CD4-positive, CD25-positive, alpha-beta regulatory T cell (primary cell): ENCODE data around the gene ATG4B. TPM values are rescaled to one million over a fixed set of nuclear protein-coding genes. Genes with fewer than 3 reads are reported as not detected.
"Not testable (repeated sequence)": the region's sequence is repeated elsewhere in the genome, so short reads cannot be mapped to it uniquely, and the experiment has no call there.

Experiments
- ATAC-seq, 2 donors: fragments of 150-1000 bp; cut with Tn5 transposase; one replicate each; pipeline ENCODE4 v1.10.0; 2021; ENCODE audit warnings: low read depth in 2 of 2, moderate number of reproducible peaks in 2 of 2, moderate library complexity in 1 of 2
- DNase-seq, 3 donors: peaks; one replicate each; pipeline versions ENCODE4 v3.0.0 to v3.0.0-alpha.2; 2012 to 2022; ENCODE audit warnings: mixed read lengths in 1 of 3
- H3K27ac ChIP-seq: one replicate; pipeline ENCODE4 v1.7.0; 2013; ENCODE audit warnings: mild to moderate bottlenecking, low read length; ENCODE audit not compliant: insufficient read depth, poor library complexity, severe bottlenecking
- H3K27me3 ChIP-seq: one replicate; pipeline ENCODE4 v1.7.0; 2013; ENCODE audit warnings: low read length; ENCODE audit not compliant: control insufficient read depth, insufficient read depth
- H3K36me3 ChIP-seq: one replicate; pipeline ENCODE4 v1.7.0; 2013; ENCODE audit warnings: mild to moderate bottlenecking, low read length, moderate library complexity; ENCODE audit not compliant: control insufficient read depth, insufficient read depth
- H3K4me1 ChIP-seq: 2 replicates; pipeline ENCODE4 v1.7.0; 2013; ENCODE audit warnings: mild to moderate bottlenecking, low read length; ENCODE audit not compliant: insufficient read depth, control insufficient read depth, poor library complexity, severe bottlenecking
- H3K4me3 ChIP-seq: one replicate; pipeline ENCODE4 v1.7.0; 2013; ENCODE audit warnings: low read depth, mild to moderate bottlenecking, low read length, moderate library complexity
- H3K9me3 ChIP-seq, 2 experiments: 1 replicate in 1 of 2; 2 replicates in 1 of 2; pipeline ENCODE4 v1.7.0; 2013; ENCODE audit warnings: low read length in 2 of 2, mild to moderate bottlenecking in 1 of 2, moderate library complexity in 1 of 2; ENCODE audit not compliant: control insufficient read depth in 2 of 2
- H3K27ac Mint-ChIP-seq, 3 donors: one replicate each; pipeline ENCODE4 v1.8.0; 2020 to 2022; ENCODE audit warnings: mild to moderate bottlenecking in 3 of 3, mixed read lengths in 3 of 3, moderate library complexity in 2 of 3
- H3K27me3 Mint-ChIP-seq: one replicate; pipeline ENCODE4 v1.8.0; 2022; ENCODE audit warnings: mild to moderate bottlenecking, mixed read lengths
- H3K36me3 Mint-ChIP-seq: one replicate; pipeline ENCODE4 v1.8.0; 2020; ENCODE audit warnings: mixed read lengths
- H3K4me1 Mint-ChIP-seq, 4 donors: one replicate each; pipeline ENCODE4 v1.8.0; 2020 to 2022; ENCODE audit warnings: mixed read lengths in 4 of 4, mild to moderate bottlenecking in 1 of 4
- H3K4me3 Mint-ChIP-seq, 4 donors: one replicate each; pipeline ENCODE4 v1.8.0; 2020 to 2022; ENCODE audit warnings: mild to moderate bottlenecking in 4 of 4, mixed read lengths in 4 of 4, moderate library complexity in 3 of 4
- H3K9me3 Mint-ChIP-seq, 7 donors: one replicate each; pipeline ENCODE4 v1.8.0; 2020 to 2022; ENCODE audit warnings: mixed read lengths in 7 of 7, mild to moderate bottlenecking in 3 of 7, moderate library complexity in 2 of 7
- polyA plus RNA-seq, 4 donors: library from polyadenylated mRNA; unstranded; fragments of 300-500 nt; fragmentation: Illumina TruSeq; gene quantifications; one replicate each; pipeline ENCODE4 v1.2.3, GENCODE V29; 2021
- total RNA-seq: library from RNA; stranded (reverse); gene quantifications from one replicate; pipeline ENCODE4 v1.2.3, GENCODE V29; 2022

Gene ATG4B
- total RNA-seq (158 TPM), polyA plus RNA-seq (10 to 100 TPM; 43.7 to 59.6 (median 56.2) TPM)

- Mint-ChIP-seq H3K36me3 (no peaks in the 10 kb centered on the region), H3K9me3 (no peaks in the 10 kb centered on the region), H3K4me1 (peaks cover 22 to 60% (median 50%) of the 10 kb centered on the region in 4 donors), H3K4me3 (peak within 1 kb of the TSS; percentile 89 to 98 (median 92)), H3K27me3 (no peaks in the 10 kb centered on the region), H3K27ac (peak within 1 kb of the TSS; percentile 94 to 97 (median 96))
- ATAC-seq (peak; percentile 68 to 73), DNase-seq (peak; percentile 69 to 87 (median 81))
- no peaks in the 10 kb centered on the region for H3K9me3 ChIP-seq
- peak within 1 kb of the TSS; percentile 88 for H3K27ac ChIP-seq
- no peaks in the 10 kb centered on the region for H3K27me3 ChIP-seq
- H3K4me3 ChIP-seq = peak within 1 kb of the TSS; percentile 93
- H3K4me1 ChIP-seq = peaks cover 27% of the 10 kb centered on the region
- peaks cover 17% of the 10 kb centered on the region for H3K36me3 ChIP-seq
Measured at GRCh38 chr2:241637018-241637794, at the start of gene ATG4B, which contains the start of gene THAP4. TSS of gene ATG4B (plus strand) at chr2:241637693. CDS start at chr2:241637715, 22 bp downstream. TSS of gene THAP4 (minus strand) at chr2:241637158. CDS start at chr2:241637017, 141 bp downstream.

GRCh38 chr2:241589863-241590262 is 47.6 kb upstream of the ATG4B start:
- Mint-ChIP-seq H3K36me3 (peaks cover 45% of the 10 kb centered on the region), H3K9me3 (peaks cover 0 to 26% (median 13%) of the 10 kb centered on the region in 7 donors)
- H3K4me1 Mint-ChIP-seq, H3K27ac ChIP-seq, H3K4me3 ChIP-seq, H3K4me3 Mint-ChIP-seq, ATAC-seq, H3K4me1 ChIP-seq, DNase-seq, H3K27me3 ChIP-seq, H3K27me3 Mint-ChIP-seq, H3K27ac Mint-ChIP-seq: not testable (repeated sequence)
- H3K36me3 ChIP-seq = peaks cover 40% of the 10 kb centered on the region
- peaks cover 20 to 25% of the 10 kb centered on the region in 2 experiments for H3K9me3 ChIP-seq

- not testable (repeated sequence) for H3K27ac Mint-ChIP-seq, H3K27me3 ChIP-seq, DNase-seq, ATAC-seq, H3K27ac ChIP-seq, H3K4me1 Mint-ChIP-seq, H3K4me3 ChIP-seq, H3K27me3 Mint-ChIP-seq, H3K4me3 Mint-ChIP-seq, H3K4me1 ChIP-seq
- H3K9me3 ChIP-seq = peaks cover 20 to 25% of the 10 kb centered on the region in 2 experiments
- peaks cover 38% of the 10 kb centered on the region for H3K36me3 ChIP-seq
- H3K9me3 Mint-ChIP-seq = peaks cover 0 to 20% (median 8%) of the 10 kb centered on the region in 7 donors
- peaks cover 38% of the 10 kb centered on the region for H3K36me3 Mint-ChIP-seq
Measured at GRCh38 chr2:241590496-241591455, 46.7 kb upstream of the ATG4B start.

GRCh38 chr2:241592126-241592845 is 45.2 kb upstream of the ATG4B start:
- no peak overlapping the region for H3K4me3 Mint-ChIP-seq
- no peak overlapping the region for H3K27ac Mint-ChIP-seq
- Histone ChIP-seq H3K36me3 (peaks cover 30% of the 10 kb centered on the region), H3K4me3 (no peak overlapping the region), H3K27ac (no peak overlapping the region), H3K27me3 (no peaks in the 10 kb centered on the region), H3K9me3 (peaks cover 8 to 12% of the 10 kb centered on the region in 2 experiments), H3K4me1 (no peaks in the 10 kb centered on the region)
- H3K36me3 Mint-ChIP-seq = peaks cover 29% of the 10 kb centered on the region
- no peak for ATAC-seq
- peaks cover 0 to 9% (median 1%) of the 10 kb centered on the region in 7 donors for H3K9me3 Mint-ChIP-seq
- H3K4me1 Mint-ChIP-seq = peaks cover 0 to 2% (median 0%) of the 10 kb centered on the region in 4 donors
- no peaks in the 10 kb centered on the region for H3K27me3 Mint-ChIP-seq
- DNase-seq = no peak

- H3K4me3 Mint-ChIP-seq = no peak overlapping the region
- no peak for DNase-seq
- peaks cover 0 to 2% (median 0%) of the 10 kb centered on the region in 4 donors for H3K4me1 Mint-ChIP-seq
- H3K27me3 Mint-ChIP-seq = no peaks in the 10 kb centered on the region
- no peak for ATAC-seq
- Histone ChIP-seq H3K4me3 (no peak overlapping the region), H3K27me3 (no peaks in the 10 kb centered on the region), H3K36me3 (peaks cover 29% of the 10 kb centered on the region), H3K9me3 (peaks cover 3 to 5% of the 10 kb centered on the region in 2 experiments), H3K27ac (no peak overlapping the region), H3K4me1 (no peaks in the 10 kb centered on the region)
- H3K27ac Mint-ChIP-seq = no peak overlapping the region
- peaks cover 26% of the 10 kb centered on the region for H3K36me3 Mint-ChIP-seq
- H3K9me3 Mint-ChIP-seq = peaks cover 0 to 4% (median 0%) of the 10 kb centered on the region in 7 donors
Measured at GRCh38 chr2:241593271-241593670, 44.2 kb upstream of the ATG4B start.

GRCh38 chr2:241595600-241596140 is 41.8 kb upstream of the ATG4B start:
- DNase-seq = peak in 1 of 3 donors; percentile 32
- Mint-ChIP-seq H3K9me3 (no peaks in the 10 kb centered on the region), H3K36me3 (peaks cover 27% of the 10 kb centered on the region), H3K27me3 (no peaks in the 10 kb centered on the region), H3K4me1 (peaks cover 0 to 3% (median under 1%) of the 10 kb centered on the region in 4 donors), H3K4me3 (no peak overlapping the region), H3K27ac (no peak overlapping the region)
- no peak for ATAC-seq
- Histone ChIP-seq H3K9me3 (no peaks in the 10 kb centered on the region), H3K27me3 (no peaks in the 10 kb centered on the region), H3K27ac (no peak overlapping the region), H3K4me3 (no peak overlapping the region), H3K36me3 (peaks cover 28% of the 10 kb centered on the region), H3K4me1 (no peaks in the 10 kb centered on the region)

GRCh38 chr2:241597561-241597960 is 39.9 kb upstream of the ATG4B start:
- no peaks in the 10 kb centered on the region for H3K9me3 Mint-ChIP-seq
- H3K4me3 Mint-ChIP-seq = no peak overlapping the region
- no peak overlapping the region for H3K27ac Mint-ChIP-seq
- Histone ChIP-seq H3K36me3 (peaks cover 38% of the 10 kb centered on the region), H3K27ac (no peak overlapping the region), H3K9me3 (no peaks in the 10 kb centered on the region), H3K4me1 (no peaks in the 10 kb centered on the region), H3K27me3 (no peaks in the 10 kb centered on the region), H3K4me3 (no peak overlapping the region)
- DNase-seq = no peak
- ATAC-seq = no peak
- no peaks in the 10 kb centered on the region for H3K27me3 Mint-ChIP-seq
- peaks cover 0 to 3% (median under 1%) of the 10 kb centered on the region in 4 donors for H3K4me1 Mint-ChIP-seq
- H3K36me3 Mint-ChIP-seq = peaks cover 37% of the 10 kb centered on the region
